ENCODE results near the gene FBXL22. TPM values are rescaled to one million over a fixed set of nuclear protein-coding genes. Genes with fewer than 3 reads are reported as not detected.

The FBXL22 gene
- total and polyA plus RNA-seq, 2 of the 4 experiments (the other 2 are of a cell fraction) = 0.36 to 1.3 TPM

- Histone ChIP-seq H3K4me3 (ENCODE audit: insufficient read depth, low read depth, low read length) (no peak overlapping the region), H3K4me2 (ENCODE audit: low read depth, low read length) (no peak overlapping the region), H4K20me1 (ENCODE audit: insufficient read depth, low read length) (no peaks in the 10 kb centered on the region), H2BK5ac (ENCODE audit: low read depth, low read length, poor library complexity, severe bottlenecking) (no peak overlapping the region), H4K8ac (ENCODE audit: low read depth in 2 of 2, low read length in 2 of 2) (no peak overlapping the region), H3K36me3 (ENCODE audit: control insufficient read depth, insufficient read depth, low read length) (peaks cover 20% of the 10 kb centered on the region), H3K9me3 (ENCODE audit: control insufficient read depth, insufficient read depth, low read length) (no peaks in the 10 kb centered on the region), H2AK5ac (ENCODE audit: low read depth, low read length) (no peak overlapping the region), H2AFZ (replicated peaks; ENCODE audit: low read length, poor library complexity) (no peak overlapping the region), H3K4ac (ENCODE audit: low read depth, low read length) (no peak overlapping the region), H2AK9ac (replicated peaks; ENCODE audit: low read depth, low read length, poor library complexity) (no peak overlapping the region), H3K56ac (ENCODE audit: extremely low read depth, insufficient read depth, low read length) (no peak overlapping the region), H3K23ac (ENCODE audit: low read depth, low read length) (no peak overlapping the region), H2BK20ac (ENCODE audit: low read depth, low read length) (no peak overlapping the region), H4K91ac (ENCODE audit: insufficient read depth, low read depth, low read length) (no peak overlapping the region), H2BK15ac (ENCODE audit: low read depth, low read length) (no peak overlapping the region), H3K27ac (ENCODE audit: insufficient read depth, low read length) (no peak overlapping the region), H3K9me1 (ENCODE audit: insufficient read depth, low read length) (peaks cover 3% of the 10 kb centered on the region; the same call in 1 of the 2 replicates), H3K79me1 (ENCODE audit: low read depth in 1 of 2, low read length in 2 of 2) (no peaks in the 10 kb centered on the region), H3K27me3 (ENCODE audit: control insufficient read depth, insufficient read depth, low read length) (no peaks in the 10 kb centered on the region), H3K4me1 (ENCODE audit: control insufficient read depth, insufficient read depth, low read length) (peaks cover under 1% of the 10 kb centered on the region; the same call in 1 of the 2 replicates), H3K18ac (ENCODE audit: low read depth, low read length) (no peak overlapping the region), H3K14ac (replicated peaks; ENCODE audit: low read depth, low read length) (no peak overlapping the region), H4K5ac (ENCODE audit: low read depth, low read length) (no peak overlapping the region), H3K9ac (ENCODE audit: low read depth, low read length) (no peak overlapping the region), H2BK120ac (ENCODE audit: low read depth, low read length) (no peak overlapping the region)
- ChIA-PET POLR2A (ENCODE audit: unreplicated experiment) (no interaction called here), CTCF (no interaction called here)
- in situ Hi-C loops (cut with MboI; ENCODE audit: low sequenced_read_pairs) = loop anchor here (25.0 kb wide), 1 partner anchor 423 kb away; no protein-coding TSS in a partner anchor
- dilution Hi-C loops (cut with HindIII; ENCODE audit: low sequenced_read_pairs, unreplicated experiment) = no loop called here
- no peak for TF ChIP-seq MAZ (IDR thresholded peaks at IDR 0.05; ENCODE audit: borderline replicate concordance, low read depth, low read length)
- TF ChIP-seq RCOR1 (IDR thresholded peaks at IDR 0.05; ENCODE audit: insufficient replicate concordance, low read length) = no peak
- TF ChIP-seq RAD21 (IDR thresholded peaks at IDR 0.05; ENCODE audit: low read length) = no peak
- no peak for TF ChIP-seq ELK1 (IDR thresholded peaks at IDR 0.05; ENCODE audit: borderline replicate concordance, low read depth, low read length)
- TF ChIP-seq SMC3 (IDR thresholded peaks at IDR 0.05; ENCODE audit: low read depth, low read length) = no peak
- no peak for TF ChIP-seq NFE2L2 (IDR thresholded peaks at IDR 0.05; ENCODE audit: low read depth, low read length)
- TF ChIP-seq, protein P1, sequence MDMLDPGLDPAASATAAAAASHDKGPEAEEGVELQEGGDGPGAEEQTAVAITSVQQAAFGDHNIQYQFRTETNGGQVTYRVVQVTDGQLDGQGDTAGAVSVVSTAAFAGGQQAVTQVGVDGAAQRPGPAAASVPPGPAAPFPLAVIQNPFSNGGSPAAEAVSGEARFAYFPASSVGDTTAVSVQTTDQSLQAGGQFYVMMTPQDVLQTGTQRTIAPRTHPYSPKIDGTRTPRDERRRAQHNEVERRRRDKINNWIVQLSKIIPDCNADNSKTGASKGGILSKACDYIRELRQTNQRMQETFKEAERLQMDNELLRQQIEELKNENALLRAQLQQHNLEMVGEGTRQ (IDR thresholded peaks at IDR 0.05; ENCODE audit: low read depth, low read length) = no peak
- TF ChIP-seq BHLHE40 (IDR thresholded peaks at IDR 0.05; ENCODE audit: low read depth, low read length) = no peak
- no peak for TF ChIP-seq POLR2A (IDR thresholded peaks at IDR 0.05; ENCODE audit: low read depth, low read length)
- TF ChIP-seq CHD1 (IDR thresholded peaks at IDR 0.05; ENCODE audit: low read depth, low read length) = no peak
- TF ChIP-seq MXI1 (IDR thresholded peaks at IDR 0.05; ENCODE audit: borderline replicate concordance, low read depth, low read length) = no peak
- TF ChIP-seq MAFK (IDR thresholded peaks at IDR 0.05; ENCODE audit: low read depth, low read length) = no peak
- ATAC-seq (ENCODE audit: low read depth) (no peak), DNase-seq (no peak)
- intact Hi-C loops (cut with micrococcal nuclease) = no loop called here
- WGBS, 2 experiments (ENCODE audit: extremely low coverage in 2 of 2, insufficient read length in 1 of 2) = no CpG with 5 or more reads among the region's 1 CpG
- BruUV-seq (replicated peaks) = no TSS peak
Measured at GRCh38 chr15:63638839-63639238, 41.7 kb downstream of the FBXL22 start.

Measured in IMR-90 (cell line).